ENCODE results near the gene TARBP2.

The TARBP2 gene

GRCh38 chr12:53532021-53532420 lies 30.9 kb downstream of the TARBP2 start:
- H3K4me3 ChIP-seq (ENCODE audit: low read length): no peak overlapping the region
- H3K4me2 ChIP-seq (ENCODE audit: low read length): no peak overlapping the region
- no peaks in the 10 kb centered on the region for H4K20me1 ChIP-seq (ENCODE audit: control insufficient read depth, insufficient read depth, low read depth, low read length)
- H3K27ac ChIP-seq (ENCODE audit: low read depth, low read length): no peak overlapping the region
- no peaks in the 10 kb centered on the region for H3F3A ChIP-seq (ENCODE audit: control insufficient read depth, insufficient read depth)
- TF ChIP-seq CTCF (IDR thresholded peaks at IDR 0.05; ENCODE audit: low read depth, low read length, poor library complexity, severe bottlenecking): no peak
- TF ChIP-seq EZH2phosphoT487 (IDR thresholded peaks at IDR 0.05; ENCODE audit: borderline replicate concordance, low read length): no peak
- H3K79me2 ChIP-seq (ENCODE audit: control insufficient read depth, low read length): no peaks in the 10 kb centered on the region
- no peaks in the 10 kb centered on the region for H3K4me1 ChIP-seq (ENCODE audit: control insufficient read depth, low read length)
- H3K9me3 ChIP-seq (ENCODE audit: control insufficient read depth, insufficient read depth, low read length): no peaks in the 10 kb centered on the region
- H3K27me3 ChIP-seq (ENCODE audit: control insufficient read depth, low read length): no peaks in the 10 kb centered on the region
- H3K36me3 ChIP-seq (ENCODE audit: control insufficient read depth, low read length): peaks cover 14% of the 10 kb centered on the region
- no peaks in the 10 kb centered on the region for H3K9me2 ChIP-seq (replicated peaks; ENCODE audit: control insufficient read depth, low read length)

DNA sequence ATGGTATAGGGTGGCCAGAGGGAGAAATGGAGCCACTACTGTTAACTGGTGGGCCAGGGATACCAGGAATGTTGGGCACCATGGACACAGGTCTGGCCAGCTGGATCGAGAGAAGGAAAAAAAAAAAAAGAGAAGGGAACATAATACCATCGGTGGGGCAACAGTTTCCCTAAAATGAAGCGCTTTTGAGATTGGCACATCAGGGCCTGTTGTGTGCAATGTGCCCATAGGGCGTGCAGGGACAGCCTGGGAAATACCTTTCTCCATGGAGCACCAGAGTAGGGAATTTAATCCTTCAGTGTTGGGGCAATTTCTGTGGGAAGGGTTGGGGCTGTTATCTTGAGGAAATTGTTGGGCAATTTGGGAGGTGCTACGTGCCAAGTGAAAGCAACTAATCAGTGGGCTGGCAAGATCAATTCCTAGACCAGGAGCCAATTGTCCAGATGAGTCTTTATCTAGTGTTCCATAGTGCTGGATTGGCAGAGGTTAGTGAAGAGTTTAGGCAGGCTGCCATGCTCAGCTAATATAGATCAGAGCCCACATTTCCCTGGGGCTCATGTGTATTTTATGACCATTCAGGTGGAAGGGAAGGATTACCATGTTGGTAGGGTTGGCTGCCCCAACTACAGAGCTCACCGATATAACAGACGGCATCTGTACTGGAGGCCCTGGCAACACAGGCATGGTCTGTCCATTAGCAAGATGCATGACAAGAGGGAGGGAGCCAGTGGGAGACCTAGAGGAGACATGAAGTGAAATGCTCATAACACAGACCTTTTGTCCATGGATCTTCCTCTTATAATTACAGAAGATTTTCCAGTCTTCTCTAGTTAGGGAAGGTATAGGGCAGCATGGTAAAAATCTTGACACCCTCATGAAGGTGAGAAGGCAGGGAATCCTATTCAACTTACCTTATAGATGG lies 31.7 kb downstream of the TARBP2 start:
- H3K36me3 ChIP-seq (ENCODE audit: control insufficient read depth, low read length): peaks cover 14% of the 10 kb centered on the region

GRCh38 chr12:53533471-53533870 lies 32.4 kb downstream of the TARBP2 start:
- Histone ChIP-seq H3K4me2 (ENCODE audit: low read length) (no peak overlapping the region), H3K36me3 (ENCODE audit: control insufficient read depth, low read length) (peaks cover 14% of the 10 kb centered on the region)
- TF ChIP-seq EZH2phosphoT487 (IDR thresholded peaks at IDR 0.05; ENCODE audit: borderline replicate concordance, low read length) (no peak), CTCF (IDR thresholded peaks at IDR 0.05; ENCODE audit: low read depth, low read length, poor library complexity, severe bottlenecking) (no peak)

More for the DNA sequence above, 31.7 kb downstream of the TARBP2 start:
- H3K27me3 ChIP-seq (ENCODE audit: control insufficient read depth, low read length): no peaks in the 10 kb centered on the region
- no peaks in the 10 kb centered on the region for H3K9me2 ChIP-seq (replicated peaks; ENCODE audit: control insufficient read depth, low read length)
- TF ChIP-seq CTCF (IDR thresholded peaks at IDR 0.05; ENCODE audit: low read depth, low read length, poor library complexity, severe bottlenecking) (no peak), EZH2phosphoT487 (IDR thresholded peaks at IDR 0.05; ENCODE audit: borderline replicate concordance, low read length) (no peak)
- H3F3A ChIP-seq (ENCODE audit: control insufficient read depth, insufficient read depth): no peaks in the 10 kb centered on the region
- no peak overlapping the region for H3K4me3 ChIP-seq (ENCODE audit: low read length)
- no peaks in the 10 kb centered on the region for H3K79me2 ChIP-seq (ENCODE audit: control insufficient read depth, low read length)
- H3K4me2 ChIP-seq (ENCODE audit: low read length): no peak overlapping the region
- no peaks in the 10 kb centered on the region for H3K9me3 ChIP-seq (ENCODE audit: control insufficient read depth, insufficient read depth, low read length)
- H3K4me1 ChIP-seq (ENCODE audit: control insufficient read depth, low read length): no peaks in the 10 kb centered on the region
- no peaks in the 10 kb centered on the region for H4K20me1 ChIP-seq (ENCODE audit: control insufficient read depth, insufficient read depth, low read depth, low read length)
- no peak overlapping the region for H3K27ac ChIP-seq (ENCODE audit: low read depth, low read length)

More at GRCh38 chr12:53533471-53533870, 32.4 kb downstream of the TARBP2 start:
- H3K27ac ChIP-seq (ENCODE audit: low read depth, low read length): no peak overlapping the region
- no peaks in the 10 kb centered on the region for H3K27me3 ChIP-seq (ENCODE audit: control insufficient read depth, low read length)
- no peaks in the 10 kb centered on the region for H3K4me1 ChIP-seq (ENCODE audit: control insufficient read depth, low read length)
- H4K20me1 ChIP-seq (ENCODE audit: control insufficient read depth, insufficient read depth, low read depth, low read length): no peaks in the 10 kb centered on the region
- H3K9me3 ChIP-seq (ENCODE audit: control insufficient read depth, insufficient read depth, low read length): no peaks in the 10 kb centered on the region
- no peaks in the 10 kb centered on the region for H3K79me2 ChIP-seq (ENCODE audit: control insufficient read depth, low read length)
- H3F3A ChIP-seq (ENCODE audit: control insufficient read depth, insufficient read depth): no peaks in the 10 kb centered on the region
- H3K4me3 ChIP-seq (ENCODE audit: low read length): no peak overlapping the region
- H3K9me2 ChIP-seq (replicated peaks; ENCODE audit: control insufficient read depth, low read length): no peaks in the 10 kb centered on the region

Data from DOHH2 (cell line).